PC-3 (cell line): ENCODE measurements around the gene THUMPD3. TPM values are rescaled to one million over a fixed set of nuclear protein-coding genes. Genes with fewer than 3 reads are reported as not detected.

Source experiments
- ATAC-seq: fragments of 200-7000 bp; cut with Tn5 transposase; 2 replicates; pipeline ENCODE4 v1.9.1; 2020; ENCODE audit warnings: mild to moderate bottlenecking, moderate library complexity
- Bru-seq: library from RNA; stranded (reverse); fragments of 400-500 nt; gene quantifications from one replicate; lab custom pipeline; 2021; lab: Mats Ljungman, UMichigan
- BruChase-seq, 2 experiments: library from RNA; stranded (reverse); fragments of 400-500 nt; gene quantifications; one replicate each; lab custom pipeline; 2021; lab: Mats Ljungman, UMichigan
- BruUV-seq: library from RNA; stranded (reverse); fragments of 400-500 nt; replicated peaks from 2 replicates; lab custom pipeline; 2021; lab: Mats Ljungman, UMichigan
- CTCF ChIA-PET: fragments of 300-600 bp; sonication (Branson Sonifier 250); formaldehyde crosslinking; loops from one replicate; lab custom pipeline; 2022; ENCODE audit warnings: antibody characterized with exemption; lab: Charles Lee
- POLR2A ChIA-PET: fragments of 300-600 bp; sonication (Branson Sonifier 250); formaldehyde crosslinking; loops from one replicate; lab custom pipeline; 2022; ENCODE audit warnings: antibody characterized with exemption; ENCODE audit not compliant: unreplicated experiment; lab: Charles Lee
- DNase-seq: peaks from one replicate; pipeline ENCODE4 v3.0.0-alpha.2; 2015
- H2AFZ ChIP-seq: fragments of 300-600 bp; sonication (generic); 2 replicates; pipeline ENCODE4 v1.6.0; 2016; ENCODE audit warnings: antibody characterized with exemption, low read length
- H3F3A ChIP-seq: fragments of 300-600 bp; sonication (generic); one replicate; pipeline ENCODE4 v1.6.0; 2017; ENCODE audit warnings: antibody characterized with exemption, low read length, control low read depth, mild to moderate bottlenecking; ENCODE audit not compliant: unreplicated experiment
- H3K27ac ChIP-seq: fragments of 300-600 bp; sonication (generic); 2 replicates; pipeline ENCODE4 v1.5.1; 2016; ENCODE audit warnings: mild to moderate bottlenecking, low read length
- H3K27me3 ChIP-seq: fragments of 300-600 bp; sonication (generic); 2 replicates; pipeline ENCODE4 v1.6.1; 2016; ENCODE audit warnings: low read length, mixed read lengths
- H3K36me3 ChIP-seq: fragments of 300-600 bp; sonication (generic); 2 replicates; pipeline ENCODE4 v1.6.1; 2016; ENCODE audit warnings: low read depth, mixed run types, low read length, mixed read lengths
- H3K4me1 ChIP-seq: fragments of 300-600 bp; sonication (generic); 2 replicates; pipeline ENCODE4 v1.5.1; 2016; ENCODE audit warnings: low read length; ENCODE audit not compliant: insufficient read depth
- H3K4me2 ChIP-seq: fragments of 300-600 bp; sonication (generic); 2 replicates; pipeline ENCODE4 v1.6.0; 2016; ENCODE audit warnings: low read length
- H3K4me3 ChIP-seq: fragments of 300-600 bp; sonication (generic); 2 replicates; pipeline ENCODE4 v1.5.1; 2016; ENCODE audit warnings: mild to moderate bottlenecking, low read length, mixed read lengths
- H3K79me2 ChIP-seq: fragments of 300-600 bp; sonication (generic); 2 replicates; pipeline ENCODE4 v1.6.1; 2017; ENCODE audit warnings: low read length, mixed read lengths
- H3K9ac ChIP-seq: fragments of 300-600 bp; sonication (generic); 2 replicates; pipeline ENCODE4 v1.6.0; 2016; ENCODE audit warnings: mild to moderate bottlenecking, low read length
- H3K9me2 ChIP-seq: fragments of 300-600 bp; sonication (generic); replicated peaks from 2 replicates; pipeline ENCODE4 v1.6.1; 2016; ENCODE audit warnings: mixed run types, low read length, mixed read lengths
- H3K9me3 ChIP-seq: fragments of 300-600 bp; sonication (generic); 2 replicates; pipeline ENCODE4 v1.6.1; 2016; ENCODE audit warnings: low read length, mixed read lengths
- H4K20me1 ChIP-seq: fragments of 300-600 bp; sonication (generic); 2 replicates; pipeline ENCODE4 v1.6.1; 2016; ENCODE audit warnings: low read length, mixed read lengths
- CTCF ChIP-seq: fragments of 300-600 bp; sonication (generic); conservative IDR thresholded peaks from 2 replicates; pipeline ENCODE4 v1.5.1; 2017; ENCODE audit warnings: antibody characterized with exemption, low read depth, mild to moderate bottlenecking, low read length
- EZH2 ChIP-seq: fragments of 300-600 bp; sonication (generic); IDR thresholded peaks from one replicate; pipeline ENCODE4 v1.6.1; 2017; ENCODE audit warnings: antibody characterized with exemption, mild to moderate bottlenecking, low read length; ENCODE audit not compliant: unreplicated experiment
- EZH2phosphoT487 ChIP-seq: fragments of 300-600 bp; sonication (generic); IDR thresholded peaks from 2 replicates; pipeline ENCODE4 v1.6.1; 2018; ENCODE audit warnings: mild to moderate bottlenecking, antibody characterized with exemption, low read length, borderline replicate concordance
- intact Hi-C: fragments of 100-400 bp; cut with micrococcal nuclease; formaldehyde crosslinking; loops from 2 replicates; pipeline ENCODE4 v1.9.0; 2023
- long read RNA-seq: library from polyadenylated mRNA; unstranded; transcript quantifications from one replicate; pipeline ENCODE4 v2.0.0, GENCODE V29; 2021; ENCODE audit not compliant: unreplicated experiment
- total RNA-seq: library from RNA; depleted of rRNA; stranded (reverse); fragments of >200 nt; gene quantifications from 2 replicates; pipeline ENCODE4 v1.2.3, GENCODE V29; 2014; rRNA removed

The THUMPD3 gene, protein sequence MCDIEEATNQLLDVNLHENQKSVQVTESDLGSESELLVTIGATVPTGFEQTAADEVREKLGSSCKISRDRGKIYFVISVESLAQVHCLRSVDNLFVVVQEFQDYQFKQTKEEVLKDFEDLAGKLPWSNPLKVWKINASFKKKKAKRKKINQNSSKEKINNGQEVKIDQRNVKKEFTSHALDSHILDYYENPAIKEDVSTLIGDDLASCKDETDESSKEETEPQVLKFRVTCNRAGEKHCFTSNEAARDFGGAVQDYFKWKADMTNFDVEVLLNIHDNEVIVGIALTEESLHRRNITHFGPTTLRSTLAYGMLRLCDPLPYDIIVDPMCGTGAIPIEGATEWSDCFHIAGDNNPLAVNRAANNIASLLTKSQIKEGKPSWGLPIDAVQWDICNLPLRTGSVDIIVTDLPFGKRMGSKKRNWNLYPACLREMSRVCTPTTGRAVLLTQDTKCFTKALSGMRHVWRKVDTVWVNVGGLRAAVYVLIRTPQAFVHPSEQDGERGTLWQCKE
- total RNA-seq (45.3 and 65.5 TPM in 2 replicates), Bru-seq, nascent RNA (percentile 84 among the genes with signal in this experiment), BruChase-seq, experiment 1, labeled RNA remaining after a 6-hour chase (percentile 90 among the genes with signal in this experiment), BruChase-seq, experiment 2, labeled RNA remaining after a 2-hour chase (percentile 84 among the genes with signal in this experiment)
- long read RNA-seq, transcript THUMPD3-206 (10 exons, 2,877 nt), result minor isoform, 12 of 83 reads
- long read RNA-seq, transcript THUMPD3-201 (10 exons, 3,961 nt), result major isoform, 22 of 83 reads
- long read RNA-seq, partial matches to known transcripts, result 9 of 83 reads
- long read RNA-seq, other reads (novel, unspliced or antisense), result 39 of 83 reads

DNA sequence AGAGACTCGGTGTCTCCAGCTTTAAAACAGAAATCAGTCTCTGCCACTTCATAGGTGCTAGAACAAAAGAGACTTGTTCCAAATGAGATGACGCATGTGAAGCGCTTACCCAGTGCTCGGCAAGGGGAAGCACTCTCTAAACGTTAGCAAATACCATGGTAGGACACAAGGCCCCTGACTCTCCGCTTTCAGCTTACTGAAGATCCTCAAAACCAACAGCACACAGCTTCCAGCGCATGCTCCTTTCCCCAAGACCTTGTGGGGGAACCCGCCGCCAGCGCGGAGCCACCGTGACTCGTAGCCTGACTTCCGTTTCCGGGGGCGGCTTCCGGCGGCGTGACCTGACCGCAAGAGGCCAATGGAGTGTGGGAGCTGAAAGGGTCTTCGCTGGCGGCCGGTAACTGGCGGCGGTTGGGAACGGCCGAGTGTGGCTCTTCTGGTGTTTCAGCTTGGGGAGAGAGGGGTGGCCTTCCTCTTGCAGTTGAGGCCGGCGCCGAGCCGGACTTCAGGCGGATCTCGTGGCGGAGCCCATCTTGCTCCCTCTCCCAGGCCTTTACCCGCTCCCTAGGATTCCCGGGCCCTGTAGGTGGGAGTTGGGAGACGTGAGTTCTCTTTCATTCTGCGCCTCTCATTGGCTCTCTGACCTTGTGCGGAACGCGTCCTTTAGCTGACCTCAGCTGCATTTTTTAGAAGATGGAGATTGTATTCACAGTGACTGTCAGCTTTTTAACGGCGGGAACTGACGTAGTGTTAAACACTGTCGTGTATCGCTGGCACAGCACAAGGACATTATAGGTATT is at the start of gene THUMPD3:
THUMPD3 (plus strand) TSS at position 324 of the 800 bp plus-strand sequence. CDS start 2,015 bp downstream, outside the sequence.
- ATAC-seq (peak; percentile 92), DNase-seq (peak; percentile 82)
- Histone ChIP-seq H2AFZ (peak within 1 kb of the TSS; percentile 94), H3K4me3 (peak within 1 kb of the TSS; percentile 74), H3K4me1 (peaks cover 19% of the 10 kb centered on the region), H3K79me2 (peaks cover 24% of the 10 kb centered on the region), H3F3A (no peaks in the 10 kb centered on the region), H3K9me3 (no peaks in the 10 kb centered on the region), H4K20me1 (no peaks in the 10 kb centered on the region), H3K36me3 (peaks cover 23% of the 10 kb centered on the region), H3K27me3 (no peaks in the 10 kb centered on the region), H3K9ac (peak within 1 kb of the TSS; percentile 95), H3K27ac (peak within 1 kb of the TSS; percentile 90), H3K4me2 (peak within 1 kb of the TSS; percentile 90), H3K9me2 (no peaks in the 10 kb centered on the region)
- BruUV-seq, result TSS peak; percentile 84
- ChIA-PET POLR2A (interaction anchor here (0.6 kb wide), 2 partner anchors 9 to 235 kb away, joined by 3 to 5 read pairs; no protein-coding TSS in a partner anchor), CTCF (interaction anchor here (0.7 to 1.3 kb wide), 3 partner anchors 8 to 16 kb away, joined by 3 to 9 read pairs (median 6); no protein-coding TSS in a partner anchor)
- TF ChIP-seq CTCF, result no peak
- no peak for TF ChIP-seq EZH2phosphoT487
- no peak for TF ChIP-seq EZH2
- intact Hi-C loops, result loop anchor here (1.0 to 2.0 kb wide), 2 partner anchors 10 to 34 kb away; partner anchors contain the start of gene SETD5

GRCh38 chr3:9314796-9315195 is 48.1 kb upstream of the THUMPD3 start:
- no peaks in the 10 kb centered on the region for H4K20me1 ChIP-seq
- ChIA-PET CTCF (no interaction called here), POLR2A (no interaction called here)
- no peaks in the 10 kb centered on the region for H3K9me3 ChIP-seq
- peaks cover 12% of the 10 kb centered on the region; the same call in 1 of the 2 replicates for H3K4me1 ChIP-seq
- DNase-seq, result no peak
- BruUV-seq, result no TSS peak
- H3K36me3 ChIP-seq, result no peaks in the 10 kb centered on the region
- no peak overlapping the region for H3K4me2 ChIP-seq
- no peak overlapping the region for H3K27ac ChIP-seq
- TF ChIP-seq CTCF (no peak), EZH2 (no peak), EZH2phosphoT487 (no peak)
- H2AFZ ChIP-seq, result no peak overlapping the region
- H3K4me3 ChIP-seq, result no peak overlapping the region
- H3K79me2 ChIP-seq, result no peaks in the 10 kb centered on the region
- H3K27me3 ChIP-seq, result no peaks in the 10 kb centered on the region
- intact Hi-C loops, result no loop called here
- H3K9me2 ChIP-seq, result no peaks in the 10 kb centered on the region
- no peak for ATAC-seq
- H3F3A ChIP-seq, result no peaks in the 10 kb centered on the region
- H3K9ac ChIP-seq, result no peak overlapping the region
